ENCODE measurements around the gene TLE2. TPM values are rescaled to one million over a fixed set of nuclear protein-coding genes. Genes with fewer than 3 reads are reported as not detected.

The TLE2 gene
- total and polyA plus RNA-seq, 9 of the 15 experiments (the other 6 are each of a cell fraction or from before 2014, with no cell fraction given): 0.35 to 13.1 (median 6.2) TPM

- TF ChIP-seq HDAC3 (IDR thresholded peaks at IDR 0.05; ENCODE audit: borderline replicate concordance, partially characterized antibody) (peak; percentile 20), FOXA3 (CRISPR knock-in tag; conservative IDR thresholded peaks at IDR 0.05 in 1 of 2, IDR thresholded peaks at IDR 0.05 in 1 of 2) (peak in 1 of 2 experiments; percentile 82; a peak in 2 of 4 replicates), ATF1 (CRISPR knock-in tag; IDR thresholded peaks at IDR 0.05) (no peak), ATF1 (tag; IDR thresholded peaks at IDR 0.05) (peak; percentile 91), GMEB1 (CRISPR knock-in tag; IDR thresholded peaks at IDR 0.05) (peak; percentile 33; the same call in 1 of the 2 replicates), TBP (optimal IDR thresholded peaks at IDR 0.05; ENCODE audit: low read depth, low read length) (peak; percentile 84), SRF (CRISPR knock-in tag; IDR thresholded peaks at IDR 0.05) (peak; percentile 8 to 69; a peak in 1 of 4 replicates), PHF20 (IDR thresholded peaks at IDR 0.05; ENCODE audit: partially characterized antibody) (peak; percentile 77), MAZ (CRISPR knock-in tag; conservative IDR thresholded peaks at IDR 0.05 in 1 of 2, IDR thresholded peaks at IDR 0.05 in 1 of 2) (peak; percentile 70 to 77), ETV1 (tag; conservative IDR thresholded peaks at IDR 0.05; ENCODE audit: low read depth) (peak; percentile 5), CEBPZ (IDR thresholded peaks at IDR 0.05; ENCODE audit: borderline replicate concordance, low read depth, low read length) (peak; percentile 80; the same call in 1 of the 2 replicates), BRF1 (IDR thresholded peaks at IDR 0.05; ENCODE audit: borderline replicate concordance, extremely low read depth, insufficient read length) (no peak), MLLT1 (IDR thresholded peaks at IDR 0.05) (peak in 1 of 2 experiments; percentile 75; a peak in 1 of 4 replicates), SLC30A9 (CRISPR knock-in tag; IDR thresholded peaks at IDR 0.05) (no peak), ZNF699 (CRISPR knock-in tag; IDR thresholded peaks at IDR 0.05; ENCODE audit: insufficient replicate concordance) (no peak), ZNF274 (IDR thresholded peaks at IDR 0.05; ENCODE audit: borderline replicate concordance, low read depth, low read length) (no peak; the same call in 1 of the 2 replicates), ZNF384 (IDR thresholded peaks at IDR 0.05; ENCODE audit: low read depth, low read length) (no peak)
These were observed 78.6 kb downstream of the TLE2 start (continued) for GRCh38 chr19:2950286-2951124.
